NCI-H446 (cell line): ENCODE results near the gene ZNF782.
"Not testable (repeated sequence)": the region's sequence is repeated elsewhere in the genome, so short reads cannot be mapped to it uniquely, and the experiment has no call there.

Experiments
- DNase-seq, 2 experiments: peaks; one replicate each; lab custom pipeline; 2025; lab: John Stamatoyannopoulos, UW

The ZNF782 gene

DNA sequence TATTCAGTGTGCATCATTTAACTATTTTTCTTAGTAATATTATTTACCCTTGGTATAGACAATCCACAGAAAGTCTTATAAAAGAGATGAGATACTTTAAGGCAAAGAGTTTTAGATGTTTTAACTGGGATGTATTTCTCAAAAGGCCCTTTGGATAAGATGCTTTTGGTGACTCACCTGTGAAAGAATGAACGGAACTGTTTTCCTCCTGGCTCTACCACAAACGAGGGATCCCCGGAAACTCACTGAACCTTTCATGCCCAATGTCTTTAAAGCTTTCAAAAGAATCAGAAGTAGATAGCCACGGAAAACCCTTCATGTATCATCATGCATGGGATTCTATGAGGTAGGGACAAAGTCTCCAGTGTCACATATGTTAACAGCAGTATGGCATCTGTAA lies 1.6 kb downstream of the ZNF782 start:
- no peak for DNase-seq

DNA sequence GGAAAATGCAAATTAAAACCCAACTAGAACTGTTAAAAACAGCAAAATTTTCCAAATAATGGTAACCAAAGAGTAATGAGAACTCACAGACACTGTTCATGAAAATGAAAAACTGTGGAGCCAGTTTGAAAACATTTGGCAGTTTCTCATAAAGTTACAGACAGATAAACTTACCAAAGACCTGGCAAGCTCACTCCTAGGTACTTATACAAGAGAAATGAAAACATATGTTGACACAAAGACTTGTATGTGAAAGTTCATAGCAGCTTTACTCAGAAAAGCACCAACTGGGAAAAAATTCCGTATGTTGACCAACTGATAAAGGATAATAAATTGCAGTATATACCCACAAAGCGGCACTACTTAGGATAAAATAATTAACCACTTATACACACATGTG lies 10.3 kb downstream of the ZNF782 start:
- DNase-seq: no peak

DNA sequence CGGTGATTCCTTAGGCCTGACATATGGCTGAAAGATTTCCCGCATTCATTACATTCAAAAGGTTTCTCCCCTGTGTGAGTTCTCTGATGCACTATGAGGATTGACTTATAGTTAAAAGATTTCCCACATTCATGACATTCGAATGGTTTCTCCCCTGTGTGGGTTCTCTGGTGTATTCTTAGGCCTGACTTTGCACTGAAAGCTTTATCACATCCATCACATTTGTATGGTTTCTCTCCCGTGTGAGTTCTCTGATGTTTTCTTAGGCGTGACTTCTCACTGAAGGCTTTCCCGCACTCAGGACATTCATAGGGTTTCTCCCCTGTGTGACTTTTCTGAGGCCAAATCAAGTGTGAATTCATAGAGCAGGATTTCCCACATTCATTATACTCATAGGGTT lies 35.8 kb downstream of the ZNF782 start:
- DNase-seq: no peak

DNA sequence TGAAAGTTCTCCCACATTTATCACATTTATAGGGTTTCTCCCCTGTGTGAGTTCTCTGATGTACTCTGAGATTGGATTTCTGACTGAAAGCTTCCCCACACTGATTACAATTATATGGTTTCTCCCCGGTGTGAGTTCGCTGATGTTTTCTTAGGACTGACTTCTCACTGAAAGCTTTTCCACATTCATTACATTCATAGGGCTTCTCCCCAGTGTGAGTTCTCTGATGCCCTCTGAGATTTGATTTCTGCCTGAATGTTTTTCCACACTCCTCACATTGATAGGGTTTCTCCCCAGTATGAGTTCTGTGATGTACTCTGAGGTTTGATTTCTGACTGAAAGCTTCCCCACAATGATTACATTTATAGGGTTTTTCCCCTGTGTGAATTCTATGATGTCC lies 36.3 kb downstream of the ZNF782 start:
- DNase-seq: no peak

DNA sequence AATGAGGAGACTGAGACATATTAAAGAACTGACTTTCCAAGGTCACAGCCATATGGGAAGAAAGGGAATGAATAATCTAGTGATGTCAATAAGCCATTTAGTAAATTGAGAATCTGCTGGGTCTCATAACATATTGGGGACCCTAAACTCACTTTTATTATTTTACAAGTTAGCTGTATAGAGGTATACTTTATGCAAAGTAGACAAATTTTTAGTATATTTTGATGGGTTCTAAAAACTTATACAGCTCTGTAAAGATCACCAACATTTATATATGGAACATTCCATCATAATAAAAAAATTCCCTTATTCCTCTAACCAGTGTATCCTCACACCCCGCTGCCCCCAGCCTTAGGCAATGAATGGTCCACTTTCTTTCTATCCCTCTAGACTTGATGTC lies 40.7 kb downstream of the ZNF782 start:
- DNase-seq: no peak

- DNase-seq: not testable (repeated sequence)
These were observed 55.4 kb downstream of the ZNF782 start for GRCh38 chr9:96798959-96799358.

GRCh38 chr9:96784021-96784420 lies 70.3 kb downstream of the ZNF782 start:
- no peak for DNase-seq

DNA sequence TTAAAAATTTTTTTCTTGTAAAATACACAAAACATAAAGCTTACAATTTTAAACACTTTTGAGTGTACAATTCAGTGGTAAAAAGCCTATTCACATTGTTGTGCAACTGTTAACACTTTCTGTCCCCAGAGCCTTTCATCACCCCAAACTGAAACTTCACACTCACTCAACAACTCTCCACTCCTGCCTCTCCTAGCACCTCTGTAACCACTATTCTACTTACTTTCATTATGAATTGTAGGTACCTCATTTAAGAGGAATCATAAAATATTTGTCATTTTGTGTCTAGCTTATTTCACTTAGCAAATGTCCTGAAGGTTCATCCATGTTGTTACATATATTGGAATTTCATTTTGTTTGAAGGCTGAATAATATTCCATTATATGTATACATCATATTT lies 72.1 kb downstream of the ZNF782 start:
- DNase-seq: no peak

DNA sequence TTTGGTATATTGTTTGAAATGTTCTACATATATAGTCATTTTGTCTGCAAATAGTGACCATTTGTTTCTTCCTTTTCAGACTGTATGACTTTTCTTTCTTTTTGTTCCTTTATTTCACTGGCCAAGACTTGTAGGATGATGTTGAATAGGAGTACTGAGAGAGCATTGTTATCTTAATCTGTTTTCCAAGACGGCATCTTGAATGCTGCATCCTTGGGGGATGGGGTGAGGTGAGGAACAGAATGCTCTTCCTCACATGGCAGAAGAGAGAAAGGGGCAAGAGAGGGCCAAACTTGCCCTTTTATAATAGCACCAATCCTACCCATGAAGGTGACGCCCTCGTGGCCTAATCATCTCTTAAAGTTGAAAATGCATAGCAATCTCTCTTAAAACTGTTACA lies 72.8 kb downstream of the ZNF782 start:
- DNase-seq: no peak

DNA sequence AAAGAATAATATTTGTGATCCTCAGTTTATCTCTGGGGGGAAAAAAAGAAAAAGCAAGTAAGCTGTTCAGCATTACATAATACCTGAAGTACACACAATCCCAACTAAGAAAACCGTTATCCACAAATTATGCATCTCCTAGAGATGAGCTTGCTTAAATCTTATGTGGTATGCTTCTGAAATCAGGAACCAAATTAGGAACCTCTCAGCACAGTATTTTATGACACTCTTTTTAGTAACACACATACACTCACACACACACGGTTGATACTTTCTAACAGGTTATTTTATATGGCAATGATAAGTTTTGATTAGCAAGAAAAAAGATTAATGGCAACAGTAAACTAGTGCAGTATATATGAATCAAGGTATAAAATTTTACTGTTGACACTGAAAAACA lies 75.2 kb downstream of the ZNF782 start:
- no peak for DNase-seq

DNA sequence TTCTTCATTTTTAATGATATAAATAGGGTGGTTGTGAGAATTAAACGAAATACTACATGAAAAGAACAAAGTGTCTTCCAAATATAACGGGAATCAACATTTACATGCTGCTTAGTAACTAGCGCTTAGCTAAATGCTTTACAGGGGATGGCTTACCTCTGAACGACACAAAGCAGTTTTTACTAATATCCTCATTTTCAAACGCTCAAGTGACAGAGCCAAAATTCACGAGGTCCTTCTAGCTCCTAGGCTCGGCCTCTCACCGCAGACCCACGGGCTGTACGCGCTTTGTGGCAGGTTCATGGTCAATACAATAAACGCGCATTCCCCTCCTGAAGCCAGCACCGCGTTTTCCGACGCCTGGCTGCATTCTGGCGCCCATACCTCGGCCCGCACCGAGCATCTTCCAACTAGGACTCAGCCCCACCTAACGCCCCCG lies 76.9 kb downstream of the ZNF782 start:
- no peak for DNase-seq

DNA sequence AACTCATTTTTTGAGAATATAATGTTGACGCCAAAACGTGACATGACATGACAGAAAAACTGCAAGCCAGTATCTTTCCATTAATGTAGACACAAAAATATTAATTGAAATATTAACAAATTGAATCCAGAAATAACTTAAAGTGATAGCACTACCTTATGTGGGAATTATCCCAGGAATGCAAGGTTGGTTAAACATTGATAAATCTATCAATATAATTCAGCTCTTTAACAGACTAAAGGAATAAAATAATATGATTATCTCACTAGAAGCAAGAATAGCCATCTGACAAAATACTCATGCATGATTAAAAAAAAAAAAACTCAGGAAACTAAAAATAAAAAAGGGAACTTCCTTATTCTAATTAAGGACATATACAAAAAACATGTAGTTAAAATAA lies 83.2 kb downstream of the ZNF782 start:
- DNase-seq: no peak

DNA sequence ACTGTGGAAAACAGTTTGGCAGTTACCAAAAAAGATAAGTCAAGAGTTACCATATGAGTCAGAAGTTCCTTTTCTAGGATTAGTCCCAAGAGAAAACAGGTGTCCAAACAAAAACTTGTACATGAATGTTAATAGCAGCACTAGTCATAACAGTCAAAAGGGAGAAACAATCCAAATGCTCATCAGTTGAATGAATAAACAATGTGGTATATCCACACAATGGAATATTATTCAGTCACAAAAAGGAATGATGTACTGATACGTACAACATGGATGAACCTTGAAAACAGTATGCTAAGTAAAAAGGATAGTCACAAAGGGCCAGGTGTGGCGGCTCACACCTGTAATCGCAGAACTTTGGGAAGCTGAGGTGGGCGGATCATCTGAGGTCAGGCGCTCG lies 84.3 kb downstream of the ZNF782 start:
- DNase-seq: no peak
